SK-N-SH treated with all-trans-retinoic acid at 6 μM for 48 hours (cell line): Measurements from ENCODE around the gene MTNR1A.

Experiments
- ARNTL ChIP-seq: fragments of 450-650 bp; formaldehyde crosslinking; IDR thresholded peaks from 2 replicates; pipeline ENCODE4 v1.5.0; 2020; ENCODE audit warnings: low read depth, mild to moderate bottlenecking, moderate library complexity, borderline replicate concordance
- PATZ1 ChIP-seq: fragments of 250-450 bp; sonication (Bioruptor Pico); IDR thresholded peaks from 2 replicates; pipeline ENCODE4 v1.8.0; 2020; ENCODE audit warnings: mild to moderate bottlenecking, moderate library complexity, borderline replicate concordance
- RARB ChIP-seq: fragments of 250-450 bp; sonication (Bioruptor Pico); IDR thresholded peaks from 2 replicates; pipeline ENCODE4 v1.8.0; 2021; ENCODE audit warnings: mild to moderate bottlenecking, moderate library complexity
- ZC3H10 ChIP-seq: fragments of 250-450 bp; sonication (Bioruptor Pico); IDR thresholded peaks from 2 replicates; pipeline ENCODE4 v1.5.1; 2021; ENCODE audit warnings: mild to moderate bottlenecking, moderate library complexity
- ZNF70 ChIP-seq: fragments of 450-650 bp; formaldehyde crosslinking; IDR thresholded peaks from 2 replicates; pipeline ENCODE4 v1.5.0; 2020; ENCODE audit warnings: mild to moderate bottlenecking, moderate library complexity

DNA sequence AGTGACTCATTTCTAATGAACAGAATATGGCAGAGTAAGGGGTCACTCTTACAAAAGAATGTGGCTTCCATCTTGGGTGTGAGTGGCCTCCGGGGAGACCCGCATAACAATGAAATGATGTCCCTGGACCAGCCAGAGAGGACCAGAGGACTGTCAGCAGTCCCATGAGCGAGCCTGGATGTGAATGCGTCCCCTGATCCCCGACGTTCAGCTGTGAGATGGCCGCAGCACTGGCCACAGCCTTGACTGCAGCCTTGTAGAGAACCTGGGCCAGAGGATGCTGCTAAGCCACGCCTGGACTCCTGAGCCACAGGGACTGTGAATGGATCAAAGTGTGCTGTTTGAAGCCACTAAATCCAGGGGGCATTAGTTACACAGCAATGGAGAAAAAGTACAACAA lies 53.8 kb downstream of the MTNR1A start:
- TF ChIP-seq ARNTL (CRISPR knock-in tag) (no peak), ZNF70 (CRISPR knock-in tag) (no peak), ZC3H10 (CRISPR knock-in tag) (no peak), PATZ1 (CRISPR knock-in tag) (no peak), RARB (CRISPR knock-in tag) (no peak)
